Mucosa of descending colon (tissue), 3 donors: Measurements from ENCODE around the gene PCDHGA8. TPM values are rescaled to one million over a fixed set of nuclear protein-coding genes. Genes with fewer than 3 reads are reported as not detected.

Source experiments
- ATAC-seq: fragments of 200-7000 bp; cut with Tn5 transposase; one replicate; pipeline ENCODE4 v1.9.1; 2020; ENCODE audit warnings: mild to moderate bottlenecking, moderate library complexity
- DNase-seq, 3 donors: peaks; one replicate each; pipeline ENCODE4 v3.0.0-alpha.2; 2020
- H3K36me3 ChIP-seq: fragments of 200-600 bp; one replicate; pipeline ENCODE4 v1.8.0; 2021; ENCODE audit warnings: low read depth, mild to moderate bottlenecking
- H3K4me1 ChIP-seq: fragments of 200-600 bp; one replicate; pipeline ENCODE4 v1.8.0; 2021; ENCODE audit warnings: low read depth, mild to moderate bottlenecking
- H3K4me3 ChIP-seq: fragments of 200-600 bp; one replicate; pipeline ENCODE4 v1.8.0; 2021; ENCODE audit warnings: mild to moderate bottlenecking
- H3K9me3 ChIP-seq: fragments of 200-600 bp; one replicate; pipeline ENCODE4 v1.8.0; 2021; ENCODE audit warnings: mild to moderate bottlenecking
- intact Hi-C, 2 donors: fragments of 100-400 bp; cut with DNase I in 1 of 2; cut with micrococcal nuclease in 1 of 2; formaldehyde crosslinking; loops; one replicate each; pipeline versions ENCODE4 v1.11.0 to v1.11.1; 2022; cut with DNase I, micrococcal nuclease
- total RNA-seq, 3 donors: library from RNA; stranded (reverse); fragmentation: NEBNext Ultra II Directional in 2 of 3; extraction: Animal tissue kit (Norgen Biotek cat#: 25700) in 2 of 3; gene quantifications; one replicate each; pipeline versions ENCODE4 v1.2.1 to v1.2.4, GENCODE V29; 2021 to 2023
- TF ChIP-seq, protein P1 (sequence below): fragments of 200-600 bp; IDR thresholded peaks from one replicate; pipeline ENCODE4 v1.8.0; 2022; ENCODE audit warnings: antibody characterized with exemption, mild to moderate bottlenecking
- donor health status: DM: no; HTN: no; CAD: no; lungs with moderate emphysema.
- donor health status: DM: no; HTN: no; CAD: no.
- donor health status: DM: no; HTN: yes; CAD: no.

Gene PCDHGA8
- total RNA-seq, 3 donors from 2014 or later, result 0.78 to 3.8 (median 0.87) TPM

DNA sequence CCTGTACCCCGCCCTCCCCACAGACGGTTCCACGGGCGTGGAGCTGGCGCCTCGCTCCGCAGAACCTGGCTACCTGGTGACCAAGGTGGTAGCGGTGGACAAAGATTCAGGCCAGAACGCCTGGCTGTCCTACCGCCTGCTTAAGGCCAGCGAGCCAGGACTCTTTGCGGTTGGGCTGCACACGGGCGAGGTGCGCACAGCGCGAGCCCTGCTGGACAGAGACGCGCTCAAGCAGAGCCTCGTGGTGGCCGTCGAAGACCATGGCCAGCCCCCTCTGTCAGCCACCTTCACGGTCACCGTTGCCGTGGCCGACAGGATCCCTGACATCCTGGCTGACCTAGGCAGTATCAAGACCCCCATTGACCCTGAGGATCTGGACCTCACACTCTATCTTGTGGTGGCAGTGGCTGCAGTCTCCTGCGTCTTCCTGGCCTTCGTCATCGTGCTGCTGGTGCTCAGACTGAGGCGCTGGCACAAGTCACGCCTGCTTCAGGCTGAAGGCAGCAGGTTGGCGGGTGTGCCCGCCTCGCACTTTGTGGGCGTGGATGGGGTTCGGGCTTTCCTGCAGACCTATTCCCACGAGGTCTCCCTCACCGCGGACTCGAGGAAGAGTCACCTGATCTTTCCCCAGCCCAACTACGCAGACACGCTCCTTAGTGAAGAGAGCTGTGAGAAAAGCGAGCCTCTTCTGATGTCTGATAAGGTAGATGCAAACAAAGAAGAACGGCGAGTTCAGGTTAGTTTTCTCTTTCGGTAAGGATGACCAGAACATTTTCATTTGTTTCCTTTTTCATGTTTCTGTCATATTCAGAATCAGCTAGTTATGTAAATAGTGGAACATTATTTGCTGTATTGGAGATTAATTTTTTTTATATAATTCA lies 26.2 kb upstream of the PCDHGA8 start:
- Histone ChIP-seq H3K4me1 (no peaks in the 10 kb centered on the region), H3K4me3 (no peak overlapping the region), H3K9me3 (peaks cover 72% of the 10 kb centered on the region), H3K36me3 (no peaks in the 10 kb centered on the region)
- DNase-seq (no peak), ATAC-seq (no peak)
- TF ChIP-seq, protein P1, sequence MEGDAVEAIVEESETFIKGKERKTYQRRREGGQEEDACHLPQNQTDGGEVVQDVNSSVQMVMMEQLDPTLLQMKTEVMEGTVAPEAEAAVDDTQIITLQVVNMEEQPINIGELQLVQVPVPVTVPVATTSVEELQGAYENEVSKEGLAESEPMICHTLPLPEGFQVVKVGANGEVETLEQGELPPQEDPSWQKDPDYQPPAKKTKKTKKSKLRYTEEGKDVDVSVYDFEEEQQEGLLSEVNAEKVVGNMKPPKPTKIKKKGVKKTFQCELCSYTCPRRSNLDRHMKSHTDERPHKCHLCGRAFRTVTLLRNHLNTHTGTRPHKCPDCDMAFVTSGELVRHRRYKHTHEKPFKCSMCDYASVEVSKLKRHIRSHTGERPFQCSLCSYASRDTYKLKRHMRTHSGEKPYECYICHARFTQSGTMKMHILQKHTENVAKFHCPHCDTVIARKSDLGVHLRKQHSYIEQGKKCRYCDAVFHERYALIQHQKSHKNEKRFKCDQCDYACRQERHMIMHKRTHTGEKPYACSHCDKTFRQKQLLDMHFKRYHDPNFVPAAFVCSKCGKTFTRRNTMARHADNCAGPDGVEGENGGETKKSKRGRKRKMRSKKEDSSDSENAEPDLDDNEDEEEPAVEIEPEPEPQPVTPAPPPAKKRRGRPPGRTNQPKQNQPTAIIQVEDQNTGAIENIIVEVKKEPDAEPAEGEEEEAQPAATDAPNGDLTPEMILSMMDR, result no peak
- intact Hi-C loops, result no loop called here

DNA sequence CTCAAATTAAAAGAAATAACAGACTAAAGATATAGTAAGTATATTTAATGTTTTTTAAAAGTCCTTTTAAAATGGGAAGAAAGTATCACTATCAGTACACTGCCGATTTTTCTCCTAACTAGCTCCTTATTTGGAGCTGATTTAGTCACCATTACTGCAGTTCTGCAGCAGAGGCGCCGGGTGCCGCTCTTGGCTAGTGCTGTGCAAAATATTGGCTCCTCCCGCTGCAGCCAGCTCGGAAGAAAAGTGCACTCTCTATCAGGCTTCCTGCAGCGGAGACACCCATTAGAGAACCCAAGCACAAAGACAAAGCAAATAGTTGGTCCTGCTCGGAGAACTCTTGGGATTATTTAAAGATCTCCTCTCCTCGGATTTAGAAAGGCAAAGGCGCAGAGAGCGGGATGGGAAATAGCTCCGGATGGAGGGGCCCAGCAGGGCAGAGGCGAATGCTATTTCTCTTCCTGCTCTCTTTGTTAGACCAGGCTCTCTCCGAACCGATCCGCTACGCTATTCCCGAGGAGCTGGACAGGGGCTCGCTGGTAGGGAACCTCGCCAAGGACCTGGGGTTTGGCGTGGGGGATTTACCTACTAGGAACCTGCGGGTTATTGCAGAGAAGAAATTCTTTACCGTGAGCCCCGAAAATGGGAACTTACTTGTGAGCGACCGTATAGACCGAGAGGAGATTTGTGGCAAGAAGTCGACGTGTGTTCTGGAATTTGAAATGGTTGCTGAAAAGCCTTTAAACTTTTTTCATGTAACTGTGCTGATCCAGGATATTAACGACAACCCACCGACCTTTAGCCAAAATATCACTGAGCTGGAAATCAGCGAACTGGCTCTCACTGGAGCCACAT lies 22.2 kb upstream of the PCDHGA8 start, which contains the start of gene PCDHGB3:
Gene PCDHGB3 (plus strand): TSS at position 249 of the 855 bp plus-strand sequence. CDS start 153 bp downstream, at position 402.
- DNase-seq (peak in 2 of 3 donors; percentile 29 to 46), ATAC-seq (peak; percentile 75)
- intact Hi-C loops, result no loop called here
- Histone ChIP-seq H3K9me3 (peaks cover 85% of the 10 kb centered on the region), H3K36me3 (no peaks in the 10 kb centered on the region), H3K4me3 (no peak within 1 kb of the TSS), H3K4me1 (no peaks in the 10 kb centered on the region)
- TF ChIP-seq, protein P1, result no peak

- TF ChIP-seq, protein P1, result no peak
- DNase-seq (no peak), ATAC-seq (no peak)
- intact Hi-C loops, result no loop called here
- Histone ChIP-seq H3K4me3 (no peak overlapping the region), H3K9me3 (peaks cover 83% of the 10 kb centered on the region), H3K4me1 (no peaks in the 10 kb centered on the region), H3K36me3 (no peaks in the 10 kb centered on the region)
Measured at GRCh38 chr5:141371572-141372475, 20.6 kb upstream of the PCDHGA8 start.

- no peaks in the 10 kb centered on the region for H3K36me3 ChIP-seq
- H3K9me3 ChIP-seq, result peaks cover 88% of the 10 kb centered on the region
- TF ChIP-seq, protein P1, result no peak
- H3K4me1 ChIP-seq, result no peaks in the 10 kb centered on the region
- intact Hi-C loops, result no loop called here
- DNase-seq (no peak), ATAC-seq (no peak)
- H3K4me3 ChIP-seq, result no peak within 1 kb of the TSS
Measured at GRCh38 chr5:141373673-141374317, 18.6 kb upstream of the PCDHGA8 start, which contains the start of gene PCDHGA6. TSS of gene PCDHGA6 (plus strand) at chr5:141373891. CDS start at chr5:141374084, 193 bp downstream.
